K562 (cell line): Measurements from ENCODE around the gene TBXA2R. TPM values are rescaled to one million over a fixed set of nuclear protein-coding genes. Genes with fewer than 3 reads are reported as not detected.
A peak's percentile ranks its signal among the peaks of the same experiment; 100 is the strongest.

Source experiments
- CBFA2T2 ChIP-seq: fragments of 450-650 bp; conservative IDR thresholded peaks from 2 replicates; pipeline ENCODE4 v1.6.1; 2017; ENCODE audit warnings: mild to moderate bottlenecking
- GTF2F1 ChIP-seq: IDR thresholded peaks from 2 replicates; pipeline ENCODE4 v1.6.1; 2011; ENCODE audit warnings: low read depth, low read length, improper control_type of control experiment
- HDAC6 ChIP-seq: IDR thresholded peaks from 2 replicates; pipeline ENCODE4 v1.6.1; 2012; ENCODE audit warnings: low read depth, mild to moderate bottlenecking, control low read depth, inconsistent platforms, low read length, moderate library complexity
- MAX ChIP-seq: sonication (generic); formaldehyde crosslinking; IDR thresholded peaks from 2 replicates; pipeline ENCODE4 v1.9.0; 2022; ENCODE audit warnings: mild to moderate bottlenecking, missing genetic modification reagents
- MLX ChIP-seq, 2 experiments: fragments of 450-650 bp in 1 of 2; sonication (generic) in 1 of 2; formaldehyde crosslinking; conservative IDR thresholded peaks; 2 replicates each; pipeline versions ENCODE4 v1.4.0 to v1.8.1; 2020 to 2022; ENCODE audit warnings: mild to moderate bottlenecking in 1 of 2, missing genetic modification reagents in 1 of 2
- SMC3 ChIP-seq: conservative IDR thresholded peaks from 2 replicates; pipeline ENCODE4 v1.6.1; 2011; ENCODE audit warnings: low read depth, low read length, improper control_type of control experiment; ENCODE audit not compliant: insufficient read depth
- STAG1 ChIP-seq: sonication (generic); formaldehyde crosslinking; IDR thresholded peaks from 2 replicates; pipeline ENCODE4 v1.5.0; 2020; ENCODE audit warnings: missing genetic modification reagents, borderline replicate concordance
- ZNF197 ChIP-seq: fragments of 200-800 bp; sonication (Bioruptor generic); IDR thresholded peaks from 2 replicates; pipeline ENCODE4 v1.6.1; 2016; ENCODE audit warnings: low read depth, missing genetic modification characterization, missing compliant biosample characterization
- polyA plus RNA-seq, 8 experiments: library from polyadenylated mRNA; depleted of rRNA in 4 of 8; stranded (reverse) in 5 of 8; unstranded in 3 of 8; fragments of >200 nt; fragmentation: Nextera tagmentation in 2 of 8; fragmentation: Illumina TruSeq in 1 of 8; extraction: Ambion mirVana in 2 of 8; extraction: Trizol in 1 of 8; gene quantifications; 2 replicates each; pipeline versions ENCODE4 v1.2.1 to v1.2.3, GENCODE V29; 2011 to 2014; ENCODE audit warnings: inconsistent platforms in 1 of 8, missing spikeins in 1 of 8
- total RNA-seq, 7 experiments: library from RNA; depleted of rRNA in 6 of 7; stranded (reverse); fragments of >200 nt in 6 of 7; fragmentation: Illumina TruSeq in 2 of 7; extraction: Trizol in 2 of 7; gene quantifications; 2 replicates each; pipeline versions ENCODE4 v1.2.1 to v1.2.3, GENCODE V29; 2011 to 2021; ENCODE audit warnings: low replicate concordance in 1 of 7
- TF ChIP-seq, protein P1 (sequence below): fragments of 450-650 bp; IDR thresholded peaks from 2 replicates; pipeline ENCODE4 v1.6.1; 2016; ENCODE audit warnings: borderline replicate concordance
- TF ChIP-seq, protein P2 (sequence below): fragments of 450-650 bp; formaldehyde crosslinking; IDR thresholded peaks from 2 replicates; pipeline ENCODE4 v1.4.0; 2020; ENCODE audit warnings: mild to moderate bottlenecking, moderate library complexity
- TF ChIP-seq, protein P3 (sequence below), 2 experiments: fragments of 450-650 bp; formaldehyde crosslinking in 1 of 2; IDR thresholded peaks; 2 replicates each; pipeline versions ENCODE4 v1.4.0 to v1.6.1; 2014 to 2020; ENCODE audit warnings: mild to moderate bottlenecking in 2 of 2, borderline replicate concordance in 1 of 2, low read depth in 1 of 2

The TBXA2R gene
- total and polyA plus RNA-seq, 9 of the 15 experiments (the other 6 are each of a cell fraction or from before 2014, with no cell fraction given), result 1.5 to 24.0 (median 2.8) TPM

DNA sequence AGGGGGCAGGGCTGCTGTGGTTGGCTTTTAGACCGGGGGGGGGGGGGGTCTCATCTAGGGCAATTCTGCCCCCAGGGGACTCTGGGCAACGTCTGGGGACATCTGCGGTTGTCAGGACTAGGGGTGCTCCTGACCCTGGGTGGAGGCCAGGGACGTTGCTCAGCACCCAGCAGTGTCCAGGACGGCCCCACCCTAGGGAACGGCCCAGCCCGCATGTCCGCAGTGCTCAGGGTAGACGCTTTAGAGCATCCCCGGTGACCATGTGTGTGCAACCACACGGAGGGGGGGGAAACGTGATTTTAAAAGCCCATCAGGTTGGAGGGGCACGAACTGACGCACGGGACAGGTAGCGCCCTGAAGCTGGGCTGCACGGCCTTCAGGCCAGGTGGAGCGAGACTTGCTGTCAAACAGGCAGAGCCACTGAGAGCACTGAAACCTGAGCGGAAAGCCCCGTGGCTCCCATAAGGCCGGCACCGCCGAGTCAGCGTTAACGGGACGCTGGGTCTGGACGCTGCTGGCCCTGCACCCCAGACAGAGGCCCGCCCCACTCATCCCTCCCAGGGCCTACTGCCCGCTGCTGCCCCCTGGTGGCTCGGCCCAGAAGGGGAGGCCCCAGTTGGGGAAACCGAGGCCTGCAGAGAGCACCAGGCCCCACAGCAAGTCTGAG lies 11.6 kb upstream of the TBXA2R start (continued):
- TF ChIP-seq MAX (CRISPR knock-in tag) (peak; percentile 37; the same call in 1 of the 2 replicates), CBFA2T2 (no peak), ZNF197 (CRISPR knock-in tag) (no peak), STAG1 (CRISPR knock-in tag) (peak; percentile 59; the same call in 1 of the 2 replicates), GTF2F1 (no peak), MLX (CRISPR knock-in tag; conservative IDR thresholded peaks at IDR 0.05) (no peak), SMC3 (peak; percentile 88), HDAC6 (no peak)
- TF ChIP-seq, protein P1, sequence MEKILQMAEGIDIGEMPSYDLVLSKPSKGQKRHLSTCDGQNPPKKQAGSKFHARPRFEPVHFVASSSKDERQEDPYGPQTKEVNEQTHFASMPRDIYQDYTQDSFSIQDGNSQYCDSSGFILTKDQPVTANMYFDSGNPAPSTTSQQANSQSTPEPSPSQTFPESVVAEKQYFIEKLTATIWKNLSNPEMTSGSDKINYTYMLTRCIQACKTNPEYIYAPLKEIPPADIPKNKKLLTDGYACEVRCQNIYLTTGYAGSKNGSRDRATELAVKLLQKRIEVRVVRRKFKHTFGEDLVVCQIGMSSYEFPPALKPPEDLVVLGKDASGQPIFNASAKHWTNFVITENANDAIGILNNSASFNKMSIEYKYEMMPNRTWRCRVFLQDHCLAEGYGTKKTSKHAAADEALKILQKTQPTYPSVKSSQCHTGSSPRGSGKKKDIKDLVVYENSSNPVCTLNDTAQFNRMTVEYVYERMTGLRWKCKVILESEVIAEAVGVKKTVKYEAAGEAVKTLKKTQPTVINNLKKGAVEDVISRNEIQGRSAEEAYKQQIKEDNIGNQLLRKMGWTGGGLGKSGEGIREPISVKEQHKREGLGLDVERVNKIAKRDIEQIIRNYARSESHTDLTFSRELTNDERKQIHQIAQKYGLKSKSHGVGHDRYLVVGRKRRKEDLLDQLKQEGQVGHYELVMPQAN, result no peak
- TF ChIP-seq, protein P2, sequence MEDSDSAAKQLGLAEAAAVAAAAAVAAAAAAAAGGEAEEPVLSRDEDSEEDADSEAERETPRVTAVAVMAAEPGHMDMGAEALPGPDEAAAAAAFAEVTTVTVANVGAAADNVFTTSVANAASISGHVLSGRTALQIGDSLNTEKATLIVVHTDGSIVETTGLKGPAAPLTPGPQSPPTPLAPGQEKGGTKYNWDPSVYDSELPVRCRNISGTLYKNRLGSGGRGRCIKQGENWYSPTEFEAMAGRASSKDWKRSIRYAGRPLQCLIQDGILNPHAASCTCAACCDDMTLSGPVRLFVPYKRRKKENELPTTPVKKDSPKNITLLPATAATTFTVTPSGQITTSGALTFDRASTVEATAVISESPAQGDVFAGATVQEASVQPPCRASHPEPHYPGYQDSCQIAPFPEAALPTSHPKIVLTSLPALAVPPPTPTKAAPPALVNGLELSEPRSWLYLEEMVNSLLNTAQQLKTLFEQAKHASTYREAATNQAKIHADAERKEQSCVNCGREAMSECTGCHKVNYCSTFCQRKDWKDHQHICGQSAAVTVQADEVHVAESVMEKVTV, result peak; percentile 75
- TF ChIP-seq, protein P3, sequence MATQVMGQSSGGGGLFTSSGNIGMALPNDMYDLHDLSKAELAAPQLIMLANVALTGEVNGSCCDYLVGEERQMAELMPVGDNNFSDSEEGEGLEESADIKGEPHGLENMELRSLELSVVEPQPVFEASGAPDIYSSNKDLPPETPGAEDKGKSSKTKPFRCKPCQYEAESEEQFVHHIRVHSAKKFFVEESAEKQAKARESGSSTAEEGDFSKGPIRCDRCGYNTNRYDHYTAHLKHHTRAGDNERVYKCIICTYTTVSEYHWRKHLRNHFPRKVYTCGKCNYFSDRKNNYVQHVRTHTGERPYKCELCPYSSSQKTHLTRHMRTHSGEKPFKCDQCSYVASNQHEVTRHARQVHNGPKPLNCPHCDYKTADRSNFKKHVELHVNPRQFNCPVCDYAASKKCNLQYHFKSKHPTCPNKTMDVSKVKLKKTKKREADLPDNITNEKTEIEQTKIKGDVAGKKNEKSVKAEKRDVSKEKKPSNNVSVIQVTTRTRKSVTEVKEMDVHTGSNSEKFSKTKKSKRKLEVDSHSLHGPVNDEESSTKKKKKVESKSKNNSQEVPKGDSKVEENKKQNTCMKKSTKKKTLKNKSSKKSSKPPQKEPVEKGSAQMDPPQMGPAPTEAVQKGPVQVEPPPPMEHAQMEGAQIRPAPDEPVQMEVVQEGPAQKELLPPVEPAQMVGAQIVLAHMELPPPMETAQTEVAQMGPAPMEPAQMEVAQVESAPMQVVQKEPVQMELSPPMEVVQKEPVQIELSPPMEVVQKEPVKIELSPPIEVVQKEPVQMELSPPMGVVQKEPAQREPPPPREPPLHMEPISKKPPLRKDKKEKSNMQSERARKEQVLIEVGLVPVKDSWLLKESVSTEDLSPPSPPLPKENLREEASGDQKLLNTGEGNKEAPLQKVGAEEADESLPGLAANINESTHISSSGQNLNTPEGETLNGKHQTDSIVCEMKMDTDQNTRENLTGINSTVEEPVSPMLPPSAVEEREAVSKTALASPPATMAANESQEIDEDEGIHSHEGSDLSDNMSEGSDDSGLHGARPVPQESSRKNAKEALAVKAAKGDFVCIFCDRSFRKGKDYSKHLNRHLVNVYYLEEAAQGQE (IDR thresholded peaks at IDR 0.05; ENCODE audit: borderline replicate concordance), result peak; percentile 91
- TF ChIP-seq, protein P3 (CRISPR knock-in tag; IDR thresholded peaks at IDR 0.05; ENCODE audit: low read depth), result no peak
